A204.1 (cell line): ENCODE results near the gene CMTM4.
"Not testable (repeated sequence)": the region's sequence is repeated elsewhere in the genome, so short reads cannot be mapped to it uniquely, and the experiment has no call there.

Experiments used
- FAIRE-seq: peaks from 2 replicates; lab custom pipeline; 2012; peaks lifted over from hg19 to GRCh38; lab: Jason Lieb, UNC

CMTM4 gene

DNA sequence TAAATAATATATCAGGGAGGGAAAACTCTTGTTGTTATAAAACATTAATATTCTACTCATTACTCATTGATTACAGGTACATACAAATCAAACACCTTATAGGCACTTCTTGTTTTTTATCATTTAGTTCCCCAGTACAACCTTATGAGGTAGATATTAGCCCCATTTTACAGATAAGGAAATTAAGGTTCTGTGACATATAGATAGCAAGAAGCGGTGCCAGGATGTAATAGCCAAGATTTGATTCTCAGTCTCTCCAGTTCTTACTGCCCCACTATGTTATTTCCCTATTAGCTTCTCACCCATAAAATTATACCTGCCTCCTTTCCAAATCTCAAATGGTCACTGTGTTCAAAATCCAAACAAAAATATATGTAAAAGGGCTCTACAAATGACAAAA is 55.2 kb downstream of the CMTM4 start:
- FAIRE-seq: no peak

DNA sequence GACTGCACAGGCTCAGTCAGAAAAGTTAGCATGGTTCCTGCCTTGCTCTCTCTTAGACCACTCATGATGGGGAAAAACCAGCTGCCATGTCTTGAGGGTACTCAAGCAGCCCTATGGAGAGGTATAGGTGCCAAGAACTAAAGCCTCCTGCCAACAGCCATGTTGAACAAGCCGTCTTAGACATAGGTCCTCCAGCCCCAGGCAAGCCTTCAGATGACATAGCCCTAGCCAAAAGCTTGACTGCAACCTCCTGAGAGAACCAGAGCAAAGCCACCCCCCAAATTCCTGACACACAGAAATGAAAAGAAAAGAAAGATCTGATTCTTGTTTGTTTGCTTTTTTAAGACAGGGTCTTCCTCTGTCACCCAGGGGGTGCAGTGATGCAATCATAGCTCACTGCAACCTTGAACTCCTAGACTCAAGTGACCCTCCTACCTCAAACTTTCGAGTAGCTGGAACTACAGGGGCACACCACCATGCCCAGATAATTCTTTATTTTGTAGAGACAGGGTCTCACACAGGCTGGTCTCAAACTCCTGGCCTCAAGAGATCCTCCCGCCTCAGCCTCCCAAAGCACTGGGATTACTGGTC is 55.7 kb downstream of the CMTM4 start:
- FAIRE-seq: no peak

- FAIRE-seq: no peak
Observed at GRCh38 chr16:66639091-66639885, 57.3 kb downstream of the CMTM4 start.

GRCh38 chr16:66637806-66638205 is 58.7 kb downstream of the CMTM4 start:
- no peak for FAIRE-seq

DNA sequence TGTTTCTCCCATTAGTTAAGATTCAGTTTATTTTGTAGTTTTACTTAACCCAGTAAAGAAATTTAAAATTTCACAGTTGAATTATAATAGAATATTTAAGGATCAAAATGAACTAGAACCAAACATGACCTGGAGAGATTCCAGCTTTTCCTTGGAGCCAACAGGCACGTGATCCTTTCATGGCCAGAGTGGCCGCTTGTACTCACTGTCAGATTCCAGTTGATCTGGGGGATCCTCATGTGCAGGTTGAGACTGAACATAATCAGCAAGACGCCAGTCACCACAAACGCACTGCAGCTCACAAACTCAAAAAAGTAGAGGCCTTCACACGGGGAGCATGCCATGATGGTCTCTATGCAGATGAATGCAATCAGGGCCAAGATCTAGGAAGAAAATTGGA is 60.3 kb downstream of the CMTM4 start:
- no peak for FAIRE-seq

GRCh38 chr16:66635406-66635805 is 61.1 kb downstream of the CMTM4 start:
- FAIRE-seq: no peak

GRCh38 chr16:66634527-66635196 is 61.9 kb downstream of the CMTM4 start:
- FAIRE-seq: no peak

DNA sequence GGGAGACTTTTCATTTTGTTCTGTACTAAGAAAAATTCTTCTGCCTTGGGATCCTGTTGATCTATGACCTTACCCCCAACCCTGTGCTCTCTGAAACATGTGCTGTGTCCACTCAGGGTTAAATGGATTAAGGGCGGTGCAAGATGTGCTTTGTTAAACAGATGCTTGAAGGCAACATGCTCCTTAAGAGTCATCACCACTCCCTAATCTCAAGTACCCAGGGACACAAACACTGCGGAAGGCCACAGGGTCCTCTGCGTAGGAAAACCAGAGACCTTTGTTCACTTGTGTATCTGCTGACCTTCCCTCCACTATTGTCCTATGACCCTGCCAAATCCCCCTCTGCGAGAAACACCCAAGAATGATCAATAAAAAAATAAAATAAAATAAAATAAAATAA is 65.0 kb downstream of the CMTM4 start:
- not testable (repeated sequence) for FAIRE-seq

DNA sequence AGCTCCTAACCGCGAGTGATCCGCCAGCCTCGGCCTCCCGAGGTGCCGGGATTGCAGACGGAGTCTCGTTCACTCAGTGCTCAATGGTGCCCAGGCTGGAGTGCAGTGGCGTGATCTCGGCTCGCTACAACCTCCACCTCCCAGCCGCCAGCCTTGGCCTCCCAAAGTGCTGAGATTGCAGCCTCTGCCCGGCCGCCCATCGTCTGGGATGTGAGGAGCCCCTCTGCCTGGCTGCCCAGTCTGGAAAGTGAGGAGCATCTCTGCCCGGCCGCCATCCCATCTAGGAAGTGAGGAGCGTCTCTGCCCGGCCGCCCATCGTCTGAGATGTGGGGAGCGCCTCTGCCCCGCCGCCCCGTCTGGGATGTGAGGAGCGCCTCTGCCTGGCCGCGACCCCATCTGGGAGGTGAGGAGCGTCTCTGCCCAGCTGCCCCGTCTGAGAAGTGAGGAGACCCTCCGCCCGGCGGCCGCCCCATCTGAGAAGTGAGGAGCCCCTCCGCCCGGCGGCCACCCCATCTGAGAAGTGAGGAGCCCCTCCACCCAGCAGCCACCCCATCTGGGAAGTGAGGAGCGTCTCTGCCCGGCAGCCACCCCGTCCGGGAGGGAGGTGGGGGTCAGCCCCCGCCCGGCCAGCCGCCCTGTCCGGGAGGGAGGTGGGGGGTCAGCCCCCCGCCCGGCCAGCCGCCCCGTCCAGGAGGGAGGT is 65.8 kb downstream of the CMTM4 start:
- not testable (repeated sequence) for FAIRE-seq

GRCh38 chr16:66629856-66630255 is 66.7 kb downstream of the CMTM4 start:
- no peak for FAIRE-seq

DNA sequence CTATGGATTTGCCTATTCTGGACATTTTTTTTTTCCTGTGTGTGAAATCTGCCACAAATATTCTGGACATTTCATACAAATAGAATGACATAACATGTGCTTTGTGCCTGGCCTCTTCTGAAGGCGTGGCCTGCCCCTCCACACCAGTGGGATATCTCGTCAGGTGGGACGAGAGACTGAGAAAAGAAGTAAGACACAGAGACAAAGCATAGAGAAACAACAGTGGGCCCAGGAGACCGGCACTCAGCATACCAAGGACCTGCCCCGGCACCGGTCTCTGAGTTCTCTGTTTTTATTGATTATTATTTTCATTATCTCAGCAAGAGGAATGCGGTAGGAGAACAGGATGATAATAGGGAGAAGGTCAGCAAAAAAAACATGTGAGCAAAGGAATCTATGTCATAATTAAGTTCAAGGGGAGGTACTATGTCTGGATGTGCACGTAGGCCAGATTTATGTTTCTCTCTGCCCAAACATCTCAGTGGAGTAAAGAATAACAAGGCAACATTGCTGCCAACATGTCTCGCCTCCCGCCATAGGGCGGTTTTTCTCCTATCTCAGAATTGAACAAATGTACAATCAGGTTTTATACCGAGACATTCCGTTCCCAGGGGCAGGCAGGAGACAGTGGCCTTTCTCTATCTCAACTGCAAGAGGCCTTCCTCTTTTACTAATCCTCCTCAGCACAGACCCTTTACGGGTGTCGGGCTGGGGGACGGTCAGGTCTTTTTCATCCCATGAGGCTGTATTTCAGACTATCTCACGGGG is 68.7 kb downstream of the CMTM4 start:
- not testable (repeated sequence) for FAIRE-seq

GRCh38 chr16:66623755-66624154 is 72.8 kb downstream of the CMTM4 start:
- no peak for FAIRE-seq

GRCh38 chr16:66622863-66623262 is 73.7 kb downstream of the CMTM4 start:
- FAIRE-seq: no peak

GRCh38 chr16:66621973-66622372 is 74.6 kb downstream of the CMTM4 start:
- FAIRE-seq: no peak

DNA sequence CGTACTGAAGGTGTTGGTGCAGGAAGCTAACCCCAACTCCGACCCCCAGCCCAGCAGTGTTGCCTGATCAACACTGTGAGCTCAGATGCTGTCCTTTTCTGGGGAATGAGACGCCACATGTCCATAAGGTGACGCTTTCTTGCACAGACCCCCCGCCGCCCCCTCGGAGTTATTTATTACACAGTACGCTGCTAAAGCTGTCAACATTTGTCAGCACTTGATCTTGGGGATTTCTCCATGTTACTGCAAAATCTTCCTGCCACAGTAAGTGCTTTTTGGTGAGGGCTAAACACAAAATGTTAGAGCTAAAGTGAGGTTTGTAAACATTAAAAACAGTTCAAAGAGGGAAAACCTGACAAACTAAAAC is 76.1 kb downstream of the CMTM4 start:
- no peak for FAIRE-seq

- FAIRE-seq: no peak
Observed at GRCh38 chr16:66619534-66620428, 76.8 kb downstream of the CMTM4 start.

DNA sequence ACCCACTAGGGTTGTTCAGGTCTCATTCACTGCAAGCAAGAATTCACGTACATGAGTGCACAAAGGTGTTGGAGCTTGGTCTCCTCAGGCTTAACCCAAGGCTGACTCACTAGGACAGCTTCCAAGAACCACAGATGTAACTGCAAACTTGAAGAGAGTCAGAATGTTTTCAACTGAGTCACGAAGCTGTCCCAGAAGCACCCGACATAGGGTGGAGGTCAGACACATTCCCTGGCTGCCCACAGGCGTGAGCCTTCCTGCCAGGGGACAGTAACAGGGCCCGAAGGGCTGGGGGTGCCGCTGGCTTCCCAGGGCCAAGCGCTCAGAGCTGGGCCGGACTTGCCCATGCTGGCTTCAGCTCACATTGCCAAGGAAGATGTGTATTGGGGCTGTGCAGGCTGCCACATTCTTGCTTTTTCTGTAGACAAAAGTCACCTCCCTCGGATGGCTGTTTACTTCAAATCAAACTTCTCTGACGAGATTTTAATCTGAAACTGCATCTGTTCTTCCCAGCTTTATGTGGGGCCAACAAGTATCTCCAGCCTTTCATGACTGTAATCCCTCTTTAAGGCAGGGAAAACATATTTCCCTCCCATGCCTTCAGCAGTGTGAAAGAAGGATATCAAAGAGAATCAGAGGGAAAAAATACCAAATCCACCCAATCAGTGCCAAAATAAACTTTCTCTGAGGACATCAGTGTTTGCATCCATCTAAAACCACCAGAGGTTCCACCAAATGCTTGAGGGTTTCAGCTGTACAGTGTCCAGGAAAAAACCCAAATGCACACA is 77.8 kb downstream of the CMTM4 start:
- no peak for FAIRE-seq

DNA sequence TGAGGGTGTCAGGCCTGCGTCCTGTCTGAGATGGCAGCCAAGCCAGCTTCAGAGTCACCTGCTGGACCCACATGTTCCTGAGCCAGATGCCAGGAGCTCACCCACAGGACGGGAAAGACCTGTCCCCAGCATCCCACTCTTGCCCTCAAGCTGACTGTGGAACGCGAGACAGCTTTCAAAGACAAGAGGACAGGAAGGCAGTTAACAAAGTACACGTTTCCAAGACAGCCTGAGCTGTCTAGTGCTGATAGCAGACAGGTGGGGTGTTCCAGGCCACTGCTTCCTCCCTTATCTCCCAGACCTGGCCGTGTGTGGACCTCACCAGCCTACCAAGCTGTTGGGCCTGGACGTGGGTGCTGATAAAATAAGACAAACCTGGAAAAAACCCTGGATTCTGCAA is 78.8 kb downstream of the CMTM4 start:
- no peak for FAIRE-seq

- FAIRE-seq: no peak
Observed at GRCh38 chr16:66617010-66617434, 79.5 kb downstream of the CMTM4 start.

DNA sequence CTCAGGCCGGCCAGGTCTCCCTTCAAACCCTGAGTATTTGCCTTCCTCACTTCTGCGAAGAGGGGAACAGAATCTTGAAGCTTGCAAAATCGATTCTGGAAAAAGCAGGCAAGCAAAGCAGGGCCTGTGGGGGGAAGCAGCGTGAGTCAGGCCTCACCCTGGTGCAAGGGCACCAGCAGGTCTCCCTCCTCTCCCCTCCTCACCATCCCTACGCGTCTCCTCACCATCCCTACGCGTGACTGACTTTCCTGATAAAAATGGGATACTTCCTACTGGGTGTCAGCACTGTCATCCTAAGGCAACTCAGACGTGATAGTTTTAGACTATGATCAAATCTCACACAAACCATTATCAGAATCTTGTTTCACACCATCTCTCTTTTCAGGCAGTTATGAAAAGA is 80.0 kb downstream of the CMTM4 start:
- no peak for FAIRE-seq
